Measurements from ENCODE around the gene MTHFD1. TPM values are rescaled to one million over a fixed set of nuclear protein-coding genes. Genes with fewer than 3 reads are reported as not detected.

Gene MTHFD1
- total RNA-seq, 1 donor: 28.2 TPM

- DNase-seq (ENCODE audit: insufficient read length, low spot score, missing footprints): no peak
- Histone ChIP-seq H3K27me3 (ENCODE audit: insufficient read depth, low read length) (no peaks in the 10 kb centered on the region), H3K36me3 (ENCODE audit: insufficient read depth, low read length) (peaks cover 30% of the 10 kb centered on the region)
Measured at GRCh38 chr14:64447876-64448670, 59.9 kb downstream of the MTHFD1 start.

DNA sequence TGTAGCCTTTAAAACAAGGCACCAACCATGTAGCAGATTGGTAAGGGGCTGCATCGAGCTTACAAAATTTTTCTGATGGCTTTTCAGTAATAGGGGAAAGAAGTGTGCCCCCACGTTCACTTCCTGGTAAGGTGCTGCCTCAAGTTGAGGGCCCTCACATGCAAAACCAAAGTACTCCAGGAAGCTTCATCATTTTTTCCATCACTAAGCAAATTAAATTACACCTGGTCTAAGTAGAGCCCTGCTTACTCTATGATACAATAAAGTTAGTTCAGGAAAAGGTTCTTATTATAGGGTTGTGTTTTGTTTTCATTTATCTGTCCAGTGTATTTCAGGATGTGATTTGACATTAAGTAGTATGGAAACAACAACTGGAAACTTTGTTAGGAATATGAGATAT, 62.1 kb downstream of the MTHFD1 start:
- Histone ChIP-seq H3K4me2 (ENCODE audit: insufficient read depth, low read length) (no peak overlapping the region), H3K27me3 (ENCODE audit: insufficient read depth, low read length) (no peaks in the 10 kb centered on the region), H3K36me3 (ENCODE audit: insufficient read depth, low read length) (peaks cover 45% of the 10 kb centered on the region), H4K20me1 (ENCODE audit: insufficient read depth, low read length) (no peaks in the 10 kb centered on the region), H3K9me3 (ENCODE audit: low read depth, low read length) (no peaks in the 10 kb centered on the region), H2AFZ (ENCODE audit: low read length) (no peak overlapping the region), H3K79me2 (ENCODE audit: insufficient read depth, low read length) (no peaks in the 10 kb centered on the region), H3K4me1 (ENCODE audit: insufficient read depth, low read length) (peaks cover 11% of the 10 kb centered on the region), H3K27ac (ENCODE audit: low read depth, low read length) (no peak overlapping the region), H3K4me3 (ENCODE audit: insufficient read depth, low read length) (no peak overlapping the region)
- TF ChIP-seq, protein P1, sequence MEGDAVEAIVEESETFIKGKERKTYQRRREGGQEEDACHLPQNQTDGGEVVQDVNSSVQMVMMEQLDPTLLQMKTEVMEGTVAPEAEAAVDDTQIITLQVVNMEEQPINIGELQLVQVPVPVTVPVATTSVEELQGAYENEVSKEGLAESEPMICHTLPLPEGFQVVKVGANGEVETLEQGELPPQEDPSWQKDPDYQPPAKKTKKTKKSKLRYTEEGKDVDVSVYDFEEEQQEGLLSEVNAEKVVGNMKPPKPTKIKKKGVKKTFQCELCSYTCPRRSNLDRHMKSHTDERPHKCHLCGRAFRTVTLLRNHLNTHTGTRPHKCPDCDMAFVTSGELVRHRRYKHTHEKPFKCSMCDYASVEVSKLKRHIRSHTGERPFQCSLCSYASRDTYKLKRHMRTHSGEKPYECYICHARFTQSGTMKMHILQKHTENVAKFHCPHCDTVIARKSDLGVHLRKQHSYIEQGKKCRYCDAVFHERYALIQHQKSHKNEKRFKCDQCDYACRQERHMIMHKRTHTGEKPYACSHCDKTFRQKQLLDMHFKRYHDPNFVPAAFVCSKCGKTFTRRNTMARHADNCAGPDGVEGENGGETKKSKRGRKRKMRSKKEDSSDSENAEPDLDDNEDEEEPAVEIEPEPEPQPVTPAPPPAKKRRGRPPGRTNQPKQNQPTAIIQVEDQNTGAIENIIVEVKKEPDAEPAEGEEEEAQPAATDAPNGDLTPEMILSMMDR (IDR thresholded peaks at IDR 0.05; ENCODE audit: extremely low read depth, low read depth, low read length): no peak
- no peak for DNase-seq (ENCODE audit: insufficient read length, low spot score, missing footprints)

More at GRCh38 chr14:64447876-64448670, 59.9 kb downstream of the MTHFD1 start:
- no peaks in the 10 kb centered on the region for H3K9me3 ChIP-seq (ENCODE audit: low read depth, low read length)
- TF ChIP-seq, protein P1 (IDR thresholded peaks at IDR 0.05; ENCODE audit: extremely low read depth, low read depth, low read length): no peak
- H4K20me1 ChIP-seq (ENCODE audit: insufficient read depth, low read length): no peaks in the 10 kb centered on the region
- H3K79me2 ChIP-seq (ENCODE audit: insufficient read depth, low read length): no peaks in the 10 kb centered on the region
- no peak overlapping the region for H3K4me3 ChIP-seq (ENCODE audit: insufficient read depth, low read length)
- H3K4me1 ChIP-seq (ENCODE audit: insufficient read depth, low read length): peaks cover 19% of the 10 kb centered on the region
- no peak overlapping the region for H3K4me2 ChIP-seq (ENCODE audit: insufficient read depth, low read length)
- no peak overlapping the region for H3K27ac ChIP-seq (ENCODE audit: low read depth, low read length)
- no peak overlapping the region for H2AFZ ChIP-seq (ENCODE audit: low read length)

DNA sequence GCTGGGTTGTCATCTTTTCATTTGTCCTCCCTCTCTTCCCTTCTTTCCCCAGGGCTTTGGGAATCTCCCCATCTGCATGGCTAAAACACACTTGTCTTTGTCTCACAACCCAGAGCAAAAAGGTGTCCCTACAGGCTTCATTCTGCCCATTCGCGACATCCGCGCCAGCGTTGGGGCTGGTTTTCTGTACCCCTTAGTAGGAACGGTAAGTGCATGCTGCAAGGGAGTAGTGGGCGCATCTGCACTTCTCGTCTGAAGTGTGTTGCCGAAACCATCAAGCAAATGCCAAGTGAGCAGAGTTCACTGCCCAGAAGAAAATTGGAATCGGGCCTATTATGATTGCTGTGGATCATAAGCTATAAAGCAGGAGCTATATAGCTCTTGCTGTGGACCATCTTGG, 66.5 kb downstream of the MTHFD1 start:
- TF ChIP-seq, protein P1 (IDR thresholded peaks at IDR 0.05; ENCODE audit: extremely low read depth, low read depth, low read length): no peak
- Histone ChIP-seq H3K4me2 (ENCODE audit: insufficient read depth, low read length) (no peak overlapping the region), H3K9me3 (ENCODE audit: low read depth, low read length) (no peaks in the 10 kb centered on the region), H3K27ac (ENCODE audit: low read depth, low read length) (no peak overlapping the region), H3K27me3 (ENCODE audit: insufficient read depth, low read length) (no peaks in the 10 kb centered on the region), H4K20me1 (ENCODE audit: insufficient read depth, low read length) (no peaks in the 10 kb centered on the region), H3K36me3 (ENCODE audit: insufficient read depth, low read length) (peaks cover 54% of the 10 kb centered on the region), H3K4me3 (ENCODE audit: insufficient read depth, low read length) (no peak overlapping the region), H3K4me1 (ENCODE audit: insufficient read depth, low read length) (no peaks in the 10 kb centered on the region), H3K79me2 (ENCODE audit: insufficient read depth, low read length) (no peaks in the 10 kb centered on the region), H2AFZ (ENCODE audit: low read length) (no peak overlapping the region)
- no peak for DNase-seq (ENCODE audit: insufficient read length, low spot score, missing footprints)

- H3K27me3 ChIP-seq (ENCODE audit: insufficient read depth, low read length): no peaks in the 10 kb centered on the region
- no peak overlapping the region for H3K27ac ChIP-seq (ENCODE audit: low read depth, low read length)
- no peaks in the 10 kb centered on the region for H3K79me2 ChIP-seq (ENCODE audit: insufficient read depth, low read length)
- TF ChIP-seq, protein P1 (IDR thresholded peaks at IDR 0.05; ENCODE audit: extremely low read depth, low read depth, low read length): no peak
- no peak for DNase-seq (ENCODE audit: insufficient read length, low spot score, missing footprints)
- no peak overlapping the region for H2AFZ ChIP-seq (ENCODE audit: low read length)
- no peaks in the 10 kb centered on the region for H3K9me3 ChIP-seq (ENCODE audit: low read depth, low read length)
- no peak overlapping the region for H3K4me2 ChIP-seq (ENCODE audit: insufficient read depth, low read length)
- H3K36me3 ChIP-seq (ENCODE audit: insufficient read depth, low read length): peaks cover 35% of the 10 kb centered on the region
- H3K4me3 ChIP-seq (ENCODE audit: insufficient read depth, low read length): no peak overlapping the region
- H4K20me1 ChIP-seq (ENCODE audit: insufficient read depth, low read length): no peaks in the 10 kb centered on the region
- peaks cover 2% of the 10 kb centered on the region for H3K4me1 ChIP-seq (ENCODE audit: insufficient read depth, low read length)
Measured at GRCh38 chr14:64459405-64460136, 71.4 kb downstream of the MTHFD1 start.
